AG20443 (cell line): ENCODE data around the gene DAB1.

Source experiments
- DNase-seq: peaks from one replicate; pipeline ENCODE4 v3.0.0; 2012; ENCODE audit warnings: low spot score, mixed read lengths

DAB1 gene

DNA sequence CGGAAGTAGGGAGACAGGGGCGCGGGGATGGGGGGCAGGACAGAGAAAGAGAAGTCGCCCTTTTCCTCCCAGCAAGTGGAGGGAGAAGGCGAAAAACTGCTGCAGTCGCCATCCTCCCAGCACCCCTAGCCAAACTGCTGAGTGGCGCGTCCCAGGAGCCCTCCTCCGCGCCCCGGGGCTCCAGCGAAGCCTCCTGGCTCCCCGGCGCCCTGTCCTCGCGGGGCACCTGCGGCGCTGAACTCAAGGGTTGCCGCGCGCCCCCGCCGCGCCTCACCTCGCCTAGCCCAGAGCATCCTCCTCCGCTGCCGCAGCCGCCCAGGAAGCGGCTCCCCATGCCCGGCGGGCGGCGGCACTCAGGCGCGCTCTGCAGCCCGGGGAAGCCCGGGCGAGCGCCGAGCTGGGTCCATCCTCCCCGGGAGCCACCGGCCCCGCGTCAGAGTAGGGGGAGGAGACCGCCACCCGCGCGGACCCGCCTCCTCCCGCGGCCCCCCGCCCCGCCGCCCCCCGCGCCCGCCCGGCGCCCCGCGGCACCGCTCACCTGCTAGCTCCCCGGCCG lies at the start of gene DAB1:
Gene DAB1, minus strand, starts transcription at position 405 of the 556 bp plus-strand sequence. CDS start 133,030 bp downstream, outside the sequence.
- peak; percentile 62 for DNase-seq

DNA sequence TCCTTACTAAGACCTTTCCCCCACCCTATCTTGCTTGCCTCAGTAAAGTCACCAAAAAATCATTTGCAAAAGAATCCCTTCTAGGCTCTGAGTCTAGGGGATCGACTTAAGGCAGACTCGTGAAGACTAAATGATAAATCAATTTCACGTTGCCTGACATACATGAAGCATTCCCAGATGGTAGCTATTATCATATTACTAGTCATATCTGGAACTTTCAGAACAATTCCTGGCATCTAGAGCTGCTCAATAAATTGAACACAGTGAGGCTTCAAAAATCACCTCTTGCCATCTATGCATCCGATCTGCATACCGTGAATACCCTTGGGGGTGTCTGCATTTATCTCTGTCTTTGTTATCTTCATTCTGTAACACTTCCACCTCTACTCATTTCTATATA lies 49.6 kb upstream of the DAB1 start:
- no peak for DNase-seq

DNA sequence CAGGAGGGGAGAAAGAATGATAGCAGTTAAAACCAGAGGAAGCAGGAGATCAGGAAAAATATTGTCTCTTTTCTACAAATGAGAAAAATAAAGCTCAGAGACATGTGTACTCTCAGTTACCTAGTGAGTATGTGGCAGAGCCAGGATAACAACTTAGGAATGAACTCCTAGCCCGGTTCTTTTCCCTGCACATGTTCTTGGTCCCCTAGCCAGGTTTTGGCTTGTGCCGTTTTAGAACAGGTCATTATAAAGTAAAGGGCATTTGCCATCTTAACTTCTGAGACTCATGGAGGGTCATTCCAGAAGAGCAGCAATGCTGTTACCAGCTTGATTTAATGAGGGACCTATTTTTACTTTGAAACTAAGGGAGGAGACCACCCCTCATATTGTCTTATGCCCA lies 48.1 kb upstream of the DAB1 start:
- no peak for DNase-seq

DNA sequence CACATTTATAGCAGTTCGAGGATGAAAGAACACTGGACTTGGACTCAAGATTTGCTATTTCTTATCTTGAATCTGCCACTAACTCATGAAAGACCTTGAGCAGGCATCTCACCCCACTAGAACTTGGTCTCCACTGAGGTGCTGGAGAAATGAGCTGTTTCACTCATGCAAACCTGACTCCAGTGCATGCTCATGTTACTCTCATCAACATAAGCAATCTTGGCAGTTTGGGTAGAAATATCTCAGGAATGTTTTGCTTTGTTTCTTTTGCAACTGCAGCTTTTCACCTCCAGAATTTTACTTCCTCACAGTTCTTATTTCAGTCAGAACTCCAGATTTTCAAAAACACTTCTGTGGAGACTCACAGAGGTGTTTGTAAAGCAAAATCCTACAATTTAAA lies 46.2 kb upstream of the DAB1 start:
- peak; percentile 27 for DNase-seq

DNA sequence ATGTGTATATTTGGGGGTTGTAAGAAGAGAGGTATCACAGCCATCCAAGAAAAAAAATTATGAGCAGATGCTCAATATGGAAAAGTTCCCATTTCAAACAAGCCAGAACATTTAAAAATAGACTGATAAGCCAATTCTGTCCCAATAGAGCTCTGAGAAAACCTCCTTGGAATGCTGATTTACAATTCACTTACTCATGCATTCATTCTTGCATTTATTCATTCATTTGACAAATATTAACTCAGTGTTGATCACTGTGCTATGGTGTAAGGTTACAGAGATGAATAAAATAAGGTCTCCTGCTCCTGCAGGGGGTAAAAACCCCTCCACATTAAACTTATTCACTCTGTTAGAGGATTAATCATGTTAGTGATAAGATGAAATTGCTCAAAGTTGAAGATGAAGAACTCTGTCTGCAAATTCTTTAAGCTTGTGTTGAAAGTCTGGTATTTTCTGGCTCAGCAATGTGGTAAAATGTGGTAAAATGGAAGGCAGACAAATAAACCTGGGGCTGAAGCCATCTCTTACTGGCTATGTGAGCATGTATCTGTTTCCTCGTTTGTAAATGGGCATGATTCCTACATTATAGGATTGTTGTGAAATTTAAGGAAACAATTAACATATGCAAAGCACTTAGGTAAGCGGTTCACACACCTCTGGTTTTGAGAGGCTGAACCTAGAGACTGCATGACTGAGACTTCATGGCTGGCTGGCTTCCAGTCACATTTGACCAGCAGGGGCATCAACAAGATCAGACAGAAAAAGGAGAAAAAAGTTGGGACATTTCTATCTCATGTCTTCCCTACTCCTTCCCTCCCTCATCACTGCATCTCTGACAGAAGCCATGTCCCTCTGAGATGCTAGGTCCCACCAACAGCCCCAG lies 45.0 kb upstream of the DAB1 start:
- DNase-seq = peak; percentile 60

DNA sequence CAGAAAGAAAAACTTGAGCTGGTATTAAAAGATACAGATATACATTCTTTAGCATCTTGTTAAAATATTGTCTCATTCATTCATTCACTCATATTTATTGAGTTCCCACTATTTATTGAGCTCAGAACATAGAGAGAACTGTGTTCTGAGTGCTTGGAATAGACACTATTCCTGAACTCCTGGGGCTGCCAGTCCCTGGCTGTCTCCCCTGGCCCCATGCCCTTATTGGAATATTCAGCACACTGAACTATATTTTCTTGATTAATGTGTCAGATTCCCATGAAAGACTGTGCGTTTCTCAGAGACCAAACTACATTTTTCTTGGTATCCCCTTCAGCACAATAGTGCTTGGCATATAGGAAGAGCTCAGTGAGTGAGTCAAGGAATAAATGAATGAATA lies 44.0 kb upstream of the DAB1 start:
- no peak for DNase-seq

DNA sequence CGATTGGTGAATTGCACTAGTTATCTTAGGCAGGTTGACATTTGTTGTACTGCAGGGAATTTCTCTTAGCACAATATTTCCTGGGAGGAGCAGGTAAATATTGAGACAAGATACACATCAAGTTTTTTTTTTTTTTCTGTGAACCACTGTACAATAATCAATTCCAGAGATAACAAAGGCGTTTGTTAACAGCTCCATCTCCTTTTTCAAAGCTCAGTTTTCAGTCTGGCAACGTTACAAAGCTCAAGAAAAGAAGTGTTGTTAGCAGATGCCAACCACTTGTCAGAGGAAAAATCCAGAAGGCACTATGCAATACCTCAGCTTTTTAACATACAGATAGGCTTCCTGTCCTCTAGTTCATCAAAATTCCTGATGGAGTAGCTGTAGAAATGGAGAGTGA lies 40.9 kb upstream of the DAB1 start:
- no peak for DNase-seq

DNA sequence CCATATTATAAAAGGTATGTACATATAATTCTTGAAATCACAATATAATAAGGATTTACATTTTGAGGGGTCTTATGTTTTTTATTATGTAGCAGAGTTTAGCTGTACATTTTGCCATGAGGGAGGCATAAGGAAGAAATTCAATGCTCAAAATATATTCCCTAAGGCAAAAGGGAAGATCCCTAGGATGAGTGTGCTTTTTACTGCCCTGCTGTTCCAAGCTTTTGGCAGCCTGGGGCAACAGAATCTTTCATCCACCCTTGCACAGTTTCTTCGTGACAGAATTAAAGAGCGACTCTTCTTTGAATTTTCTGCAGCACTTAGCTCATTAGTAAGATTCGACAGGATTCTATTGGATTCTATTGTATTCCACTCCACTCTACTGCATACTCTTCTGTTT lies 39.5 kb upstream of the DAB1 start:
- no peak for DNase-seq

DNA sequence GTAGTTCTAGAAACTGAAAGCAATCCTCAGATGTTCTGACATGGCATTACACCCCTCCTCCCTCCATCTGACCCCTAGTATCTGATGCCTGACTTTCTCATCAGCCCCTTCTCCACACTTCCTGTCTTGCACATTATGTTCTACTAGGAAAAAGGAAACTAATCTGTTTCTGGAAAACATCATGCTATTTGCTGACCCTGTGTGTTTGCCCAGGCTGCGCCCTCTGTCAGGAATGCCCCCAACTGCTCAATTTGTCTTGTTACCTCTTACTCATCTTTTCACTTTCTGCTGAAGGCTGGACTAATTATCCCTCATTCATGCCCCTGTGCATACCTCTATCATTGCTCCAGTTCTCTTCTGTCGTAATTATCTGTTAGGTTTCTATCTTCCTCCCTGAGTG lies 37.5 kb upstream of the DAB1 start:
- DNase-seq = no peak

DNA sequence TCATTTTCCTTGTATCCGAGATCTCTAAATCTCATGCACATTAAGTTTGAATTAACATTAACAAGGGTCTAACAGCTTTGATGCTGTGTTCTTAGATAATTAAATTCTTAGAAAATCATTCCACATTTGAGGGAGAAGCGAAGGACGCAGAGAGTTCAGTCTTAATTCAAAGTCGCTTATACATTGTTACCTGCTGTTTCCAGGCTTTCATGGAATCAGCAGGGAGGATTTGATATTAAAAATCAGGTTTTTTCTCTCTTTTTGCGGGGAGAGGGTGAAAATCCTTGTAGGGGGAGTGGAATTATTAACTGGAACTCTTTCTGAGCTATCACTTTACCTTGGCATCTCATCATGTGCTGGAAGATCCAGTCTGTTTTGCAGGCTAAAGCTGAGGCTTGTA lies 27.7 kb upstream of the DAB1 start:
- DNase-seq = no peak

DNA sequence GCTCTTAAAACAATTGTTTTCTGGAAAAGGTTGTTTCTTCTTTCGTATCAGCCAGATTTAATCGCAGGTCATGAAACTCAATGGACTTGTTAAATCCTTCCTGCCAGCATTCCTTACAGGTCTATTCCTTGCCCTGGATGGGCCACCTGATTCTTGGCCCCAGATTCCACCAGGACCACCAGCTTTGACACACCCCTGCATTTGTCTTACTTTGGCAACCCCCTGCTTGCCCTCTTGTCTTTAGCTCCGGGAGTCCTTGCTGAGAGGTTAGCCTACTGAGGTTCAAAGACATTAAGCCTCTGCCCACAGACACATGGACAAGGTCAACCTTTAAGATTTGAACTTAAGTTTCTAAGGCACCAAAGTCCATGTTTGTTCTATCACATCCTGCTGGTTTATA lies 27.1 kb upstream of the DAB1 start:
- DNase-seq = no peak

DNA sequence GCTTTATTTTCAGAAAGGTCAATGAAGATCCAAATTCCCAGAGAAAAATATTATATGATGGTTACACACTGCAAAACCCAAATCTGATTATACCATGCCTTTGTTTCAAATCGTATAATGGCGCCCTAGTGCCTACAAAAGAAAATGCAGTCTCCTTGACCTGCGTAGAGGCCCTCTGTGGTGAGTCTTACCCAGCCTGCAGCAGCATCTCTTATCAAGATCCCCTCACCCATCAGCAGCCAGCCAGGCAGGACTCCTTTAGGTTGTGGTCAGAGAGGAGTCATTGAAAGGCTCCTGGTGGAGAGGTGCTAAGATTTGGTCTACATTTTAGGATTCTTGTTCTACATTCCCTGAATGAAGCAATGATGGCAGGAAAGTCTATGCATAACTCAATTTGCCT lies 23.7 kb upstream of the DAB1 start:
- DNase-seq = no peak

DNA sequence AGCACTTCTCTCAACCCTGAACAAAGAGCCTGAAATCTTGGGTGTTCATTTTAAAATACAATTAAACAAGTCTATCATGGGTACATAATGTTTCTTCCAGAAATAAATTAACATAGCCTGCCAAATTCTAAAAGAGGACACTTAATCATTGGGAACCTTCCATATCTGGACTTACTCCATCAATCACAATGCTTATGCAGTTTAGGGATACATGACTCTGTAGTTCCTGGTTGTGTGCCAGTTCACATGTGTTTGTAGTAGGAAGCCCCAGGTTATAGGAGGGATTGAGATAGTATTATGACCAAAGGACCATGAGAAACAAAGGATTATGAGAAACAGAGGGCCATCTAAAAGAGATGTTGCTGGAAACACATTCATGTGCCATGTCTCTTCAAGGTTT lies 19.1 kb upstream of the DAB1 start:
- no peak for DNase-seq

DNA sequence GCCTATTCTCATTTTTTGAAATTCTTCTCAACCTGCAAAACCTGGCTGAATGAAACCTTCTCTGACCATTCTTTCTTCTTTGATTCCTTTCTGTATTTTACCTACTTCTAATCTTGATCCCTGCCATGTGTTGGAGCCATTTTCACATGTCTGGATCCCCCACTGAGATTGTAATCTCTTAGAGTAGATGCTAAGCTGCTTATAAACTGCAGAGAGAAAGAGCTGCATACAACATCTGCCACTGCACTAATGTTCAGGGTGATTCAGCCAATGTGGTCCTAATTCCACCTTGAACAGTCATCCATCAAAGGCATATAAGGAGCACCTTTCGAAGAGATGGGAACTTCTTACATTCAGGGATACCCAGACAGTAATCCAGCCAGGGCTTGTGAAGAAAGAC lies 16.2 kb upstream of the DAB1 start:
- no peak for DNase-seq

DNA sequence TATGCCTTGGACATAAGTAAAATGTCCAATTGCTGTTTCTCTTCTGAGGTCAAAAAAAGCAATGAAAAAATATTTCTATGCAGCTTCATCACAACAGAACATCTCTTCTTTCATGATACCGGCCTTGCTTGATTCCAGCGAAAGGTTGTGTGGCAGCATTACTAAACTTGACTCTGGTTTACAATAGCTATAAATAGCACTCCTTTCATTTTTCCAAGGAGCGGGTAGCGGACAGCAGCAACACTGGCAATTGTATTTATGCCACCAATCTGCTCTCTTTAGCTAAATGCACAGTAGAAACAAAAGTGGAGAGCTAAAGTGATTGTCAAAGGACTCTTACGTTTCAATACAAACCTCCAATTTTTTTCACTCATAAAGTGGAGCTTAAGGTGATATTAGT lies 7.5 kb upstream of the DAB1 start:
- no peak for DNase-seq

DNA sequence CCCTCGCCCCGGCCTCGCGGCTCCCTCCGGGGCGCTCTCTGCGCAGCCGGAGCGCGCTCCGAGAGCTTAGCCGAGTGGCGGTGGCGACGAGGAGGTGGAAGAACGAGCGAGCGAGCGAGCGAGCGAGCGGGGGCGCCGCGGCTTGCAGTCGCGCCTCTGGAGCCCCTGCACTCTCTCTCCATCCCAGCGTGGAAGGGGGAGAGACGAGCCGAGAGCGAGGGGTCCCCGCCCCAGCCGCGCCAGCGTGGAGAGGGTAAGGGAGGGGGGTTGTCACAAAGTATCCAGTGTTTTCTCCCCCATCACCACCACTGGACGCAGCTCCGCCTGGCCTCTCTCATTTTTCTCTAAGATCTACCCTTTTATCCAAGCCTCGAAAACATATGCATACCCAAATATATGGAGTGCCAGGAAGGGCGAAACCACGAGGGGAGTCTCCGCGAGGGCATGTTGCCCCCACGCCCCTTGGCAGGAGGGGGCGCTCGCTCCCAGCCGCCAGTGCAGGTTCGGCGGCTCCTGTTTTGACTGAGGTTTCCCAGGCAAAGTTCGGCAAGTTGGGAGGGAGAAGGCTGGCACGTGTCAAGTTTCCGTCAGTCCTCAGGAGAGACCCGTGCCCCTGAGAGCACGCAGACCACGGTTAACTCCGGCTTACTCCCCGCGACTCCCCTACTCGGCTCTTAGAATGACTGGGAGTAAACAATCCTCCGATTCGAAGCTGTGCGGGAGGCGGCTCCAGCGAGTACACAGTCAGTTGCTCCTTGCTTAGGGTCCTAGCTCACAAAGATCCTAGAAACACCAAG lies 569 bp upstream of the DAB1 start:
- DNase-seq = peak; percentile 82

DNA sequence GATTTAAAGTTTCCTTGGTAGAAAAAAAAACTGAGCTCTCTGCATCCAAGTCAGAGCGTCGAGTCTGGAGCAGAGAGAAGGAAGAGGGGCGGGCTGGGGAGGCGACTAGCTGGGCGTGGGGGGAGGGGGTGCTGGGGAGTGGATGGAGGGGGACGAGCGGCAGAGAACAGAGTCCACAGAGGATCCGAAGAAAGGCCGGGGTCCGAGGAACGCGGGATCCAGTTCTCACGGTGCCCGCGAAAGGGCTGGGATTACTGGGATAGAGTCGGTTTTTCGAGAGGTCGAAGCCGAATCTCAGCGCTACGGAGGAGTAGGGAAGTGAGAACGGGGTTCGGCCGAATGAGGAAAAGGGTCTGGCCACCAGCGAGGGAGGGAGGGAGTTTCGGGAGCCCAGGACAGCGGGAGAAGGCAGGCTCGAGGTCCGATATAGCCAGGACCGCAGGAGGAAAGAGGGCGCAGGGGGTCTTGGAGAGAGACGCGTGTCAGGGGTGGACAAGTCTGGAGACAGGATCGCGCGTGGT lies 665 bp downstream of the DAB1 start:
- peak; percentile 32 for DNase-seq

DNA sequence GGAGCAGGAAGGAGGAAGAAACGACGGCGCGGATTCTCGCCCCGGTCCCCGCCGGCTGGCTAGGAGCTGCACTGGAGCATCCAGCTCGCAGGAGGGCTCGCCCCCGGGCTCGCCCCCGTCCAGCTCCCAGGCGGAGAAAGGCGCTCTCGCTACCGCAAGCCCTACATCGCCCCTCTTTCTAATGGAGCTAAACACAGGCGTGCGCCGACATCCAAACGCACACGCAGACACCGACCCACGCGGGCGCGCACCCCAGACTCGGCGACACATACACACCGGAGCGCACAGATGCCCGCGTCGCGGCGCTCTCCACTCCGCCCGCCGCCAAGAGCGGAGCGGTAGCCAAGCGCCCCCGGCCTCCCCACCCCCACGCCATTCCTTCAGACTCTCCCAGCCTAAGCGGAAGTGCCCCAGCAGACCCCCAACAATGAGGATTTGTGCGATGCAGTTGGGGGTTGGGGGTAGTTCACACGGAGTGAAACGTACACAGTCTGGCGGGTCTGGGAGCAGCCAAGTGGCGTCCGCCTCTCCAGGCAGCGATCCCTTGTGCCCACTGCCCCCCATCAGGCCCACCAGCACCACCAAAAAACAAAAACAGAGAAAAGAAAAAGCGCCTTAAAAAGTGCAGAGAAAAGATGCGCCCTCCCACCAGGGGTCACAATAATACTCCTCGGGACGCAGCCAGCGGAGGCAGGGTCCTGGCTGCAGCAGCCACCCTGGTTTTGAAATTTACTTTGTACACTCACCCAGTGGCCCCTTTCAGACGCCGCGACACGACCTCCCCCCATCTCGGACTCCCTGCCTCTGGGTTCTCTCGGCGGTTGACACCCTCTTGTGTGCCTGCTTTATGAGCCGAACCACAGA lies 1.4 kb downstream of the DAB1 start:
- DNase-seq = peak; percentile 73

DNA sequence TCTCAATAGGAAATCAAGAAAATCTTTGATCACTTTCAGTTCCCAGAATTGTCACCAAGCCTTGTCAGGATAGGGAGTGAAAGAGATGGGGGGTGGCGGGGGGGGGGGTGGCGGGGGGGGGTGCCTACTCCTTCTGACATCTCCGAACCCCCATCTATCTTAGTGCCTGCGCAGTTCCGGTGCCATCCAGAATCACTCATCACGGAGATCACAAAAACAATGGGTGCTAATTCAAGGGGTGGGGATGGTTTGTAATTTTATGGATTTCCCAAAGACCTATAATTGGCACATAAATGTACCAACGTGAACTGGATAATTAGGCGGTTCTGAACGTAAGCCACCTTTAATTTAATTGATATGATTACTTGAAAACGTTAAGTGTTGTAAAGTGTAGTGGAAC lies 2.1 kb downstream of the DAB1 start:
- no peak for DNase-seq

DNA sequence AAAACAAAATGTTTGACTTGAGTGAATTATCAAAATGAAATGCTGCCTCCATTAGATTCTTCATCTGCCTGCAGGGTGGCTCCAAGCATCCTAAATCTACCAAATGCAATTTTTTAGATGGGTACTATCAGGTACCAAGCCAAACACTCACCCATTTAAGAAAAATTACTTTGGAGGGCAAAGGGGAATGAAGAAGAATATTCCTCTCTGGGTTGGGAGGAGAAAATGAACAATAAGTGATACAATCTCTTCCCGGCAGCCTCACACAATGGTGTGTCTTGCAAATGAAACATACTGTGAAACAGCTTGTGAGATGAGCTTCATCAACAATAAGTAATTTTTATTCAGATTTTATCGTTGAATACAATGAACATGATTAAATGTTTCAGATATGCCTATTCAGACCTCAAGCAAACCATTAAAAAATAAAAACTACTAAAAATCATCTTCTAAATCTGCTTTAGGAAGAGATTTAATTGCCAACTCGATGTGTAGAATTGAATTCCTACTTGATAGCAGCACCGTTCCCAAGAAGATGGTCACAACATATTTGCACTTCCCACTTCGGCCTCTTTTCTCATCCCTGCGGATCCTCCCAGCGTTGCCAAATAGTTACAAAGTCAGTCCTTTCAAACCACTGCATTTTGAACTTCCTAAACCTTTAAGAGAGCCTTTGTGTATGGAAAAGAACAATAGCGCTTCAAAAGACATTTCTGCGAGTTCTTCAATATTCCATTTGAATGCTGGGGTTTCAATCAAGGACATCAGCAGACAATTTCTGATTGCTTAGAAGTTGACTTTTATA lies 2.7 kb downstream of the DAB1 start:
- DNase-seq = no peak

DNA sequence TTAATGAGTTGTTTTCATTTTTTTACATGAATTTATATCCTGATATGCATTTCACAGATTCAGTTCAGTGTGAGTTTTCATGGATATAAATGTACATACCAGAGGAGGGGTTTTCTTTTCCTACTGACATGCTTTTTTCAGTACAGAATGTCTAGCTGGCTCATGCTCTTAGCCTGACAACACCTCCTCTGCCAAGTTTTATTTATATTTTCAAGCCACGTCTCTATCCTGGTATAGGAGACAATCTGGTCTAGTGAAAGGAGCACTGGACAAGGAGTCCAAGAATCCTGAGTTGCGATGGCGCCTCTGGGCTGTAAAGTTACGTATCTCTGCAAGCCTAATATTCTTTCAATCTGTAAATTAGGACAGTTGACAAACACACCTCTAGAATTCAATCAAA lies 4.9 kb downstream of the DAB1 start:
- DNase-seq = no peak
